Keratinocyte (primary cell): ENCODE data around the gene MEGF10.

ENCODE experiments used
- CTCF ChIP-seq, 3 experiments: IDR thresholded peaks in 1 of 3; conservative IDR thresholded peaks in 1 of 3; optimal IDR thresholded peaks in 1 of 3; 2 replicates in 2 of 3; 3 replicates in 1 of 3; pipeline versions ENCODE3 to v1.5.1; 2011; ENCODE audit warnings: low read length in 3 of 3, mild to moderate bottlenecking in 3 of 3, moderate library complexity in 2 of 3, control low read depth in 1 of 3, inconsistent platforms in 1 of 3; ENCODE audit not compliant: insufficient read depth in 2 of 3; ENCODE audit errors: extremely low read depth in 1 of 3
- EZH2 ChIP-seq: IDR thresholded peaks from one replicate; pipeline ENCODE4 v1.6.1; 2012; ENCODE audit warnings: inconsistent platforms, mild to moderate bottlenecking, low read length, moderate library complexity

GRCh38 chr5:127331890-127332649 lies 41.5 kb downstream of the MEGF10 start:
- TF ChIP-seq CTCF (optimal IDR thresholded peaks at IDR 0.05 in 1 of 3, IDR thresholded peaks at IDR 0.05 in 1 of 3, conservative IDR thresholded peaks at IDR 0.05 in 1 of 3; ENCODE audit: extremely low read depth in 1 of 3, insufficient read depth in 2 of 3, low read length in 3 of 3) (no peak), EZH2 (no peak)
